HepG2 (cell line): Measurements from ENCODE around the gene COPS4.

ENCODE experiments used
- CEBPG ChIP-seq: IDR thresholded peaks from 2 replicates; pipeline ENCODE4 v1.6.1; 2016
- CHD4 ChIP-seq: fragments of 200-600 bp; sonication (generic); IDR thresholded peaks from 2 replicates; pipeline ENCODE4 v1.7.0; 2017; ENCODE audit warnings: mild to moderate bottlenecking, low read length, borderline replicate concordance
- EZH2 ChIP-seq: conservative IDR thresholded peaks from 2 replicates; pipeline ENCODE4 v1.6.1; 2012; ENCODE audit warnings: mild to moderate bottlenecking, low read depth, low read length, moderate library complexity
- JUND ChIP-seq: sonication (generic); formaldehyde crosslinking; IDR thresholded peaks from 2 replicates; pipeline ENCODE4 v1.8.0; 2022; ENCODE audit warnings: mild to moderate bottlenecking, missing genetic modification reagents
- REPIN1 ChIP-seq: sonication (generic); formaldehyde crosslinking; IDR thresholded peaks from 2 replicates; pipeline ENCODE4 v1.8.0; 2022; ENCODE audit warnings: missing genetic modification reagents, low read depth, mild to moderate bottlenecking, borderline replicate concordance
- RNF2 ChIP-seq: fragments of 450-650 bp; conservative IDR thresholded peaks from 2 replicates; pipeline ENCODE4 v1.6.1; 2016; ENCODE audit warnings: low read depth
- TCF7L2 ChIP-seq: IDR thresholded peaks from 2 replicates; pipeline ENCODE4 v1.6.1; 2011; ENCODE audit warnings: mild to moderate bottlenecking, low read depth, low read length, moderate library complexity
- ZNF24 ChIP-seq: fragments of 450-650 bp; IDR thresholded peaks from 2 replicates; pipeline ENCODE4 v1.6.1; 2017; ENCODE audit warnings: antibody characterized with exemption, mild to moderate bottlenecking
- ZZZ3 ChIP-seq: sonication (generic); formaldehyde crosslinking; IDR thresholded peaks from 2 replicates; pipeline ENCODE4 v1.4.0; 2020; ENCODE audit warnings: missing genetic modification reagents, mild to moderate bottlenecking, borderline replicate concordance

- no peak for TF ChIP-seq TCF7L2
- no peak for TF ChIP-seq RNF2
- TF ChIP-seq ZZZ3 (CRISPR knock-in tag), result no peak
- no peak for TF ChIP-seq CHD4
- no peak for TF ChIP-seq ZNF24
- TF ChIP-seq REPIN1 (CRISPR knock-in tag), result no peak
- no peak for TF ChIP-seq CEBPG (CRISPR knock-in tag)
- TF ChIP-seq JUND (CRISPR knock-in tag), result no peak
- TF ChIP-seq EZH2, result no peak
Observed at GRCh38 chr4:83012200-83012686, 22.7 kb upstream of the COPS4 start.
